CD4-positive, alpha-beta T cell treated with Interferon gamma for 1 hour (primary cell): ENCODE measurements around the gene PTEN.
"Not testable (repeated sequence)": the region's sequence is repeated elsewhere in the genome, so short reads cannot be mapped to it uniquely, and the experiment has no call there.

ENCODE experiments used
- DNase-seq: peaks from one replicate; pipeline ENCODE4 v3.0.0-alpha.2; 2020

PTEN gene

DNA sequence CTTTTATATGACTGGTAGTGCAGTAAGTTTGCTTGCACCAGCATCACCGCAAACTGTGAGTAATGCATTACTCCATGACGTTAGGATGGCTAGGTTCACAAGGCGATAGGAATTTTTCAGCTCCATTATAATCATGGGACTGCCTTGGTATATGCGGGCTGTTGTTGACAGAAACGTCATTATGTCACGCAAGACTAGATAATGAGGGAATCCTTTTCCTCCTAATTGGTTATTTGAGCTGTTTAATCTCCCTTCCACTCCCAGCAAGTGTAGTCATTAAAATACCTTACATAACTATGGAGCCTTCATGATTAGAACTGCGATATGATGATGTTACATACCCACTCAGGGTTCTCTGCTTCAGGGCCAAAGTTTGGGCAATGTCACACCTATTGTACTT, 17.4 kb upstream of the PTEN start:
- no peak for DNase-seq

DNA sequence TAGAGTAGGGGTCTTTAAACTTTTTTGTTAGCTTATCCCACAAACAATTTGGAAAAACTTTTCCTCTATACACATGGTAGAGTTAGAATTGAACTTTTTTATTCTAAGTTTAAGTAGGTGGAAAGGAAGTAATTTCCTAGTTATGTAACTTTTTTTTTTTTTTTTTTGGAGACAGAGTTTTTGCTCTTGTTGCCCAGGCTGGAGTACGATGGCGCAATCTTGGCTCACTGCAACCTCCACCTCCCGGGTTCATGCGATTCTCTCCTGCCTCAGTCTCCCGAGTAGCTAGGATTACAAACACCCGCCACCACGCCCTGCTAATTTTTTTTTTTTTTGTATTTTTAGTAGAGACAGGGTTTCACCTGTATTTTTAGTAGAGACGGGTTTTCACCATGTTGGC, 16.7 kb upstream of the PTEN start:
- not testable (repeated sequence) for DNase-seq

DNA sequence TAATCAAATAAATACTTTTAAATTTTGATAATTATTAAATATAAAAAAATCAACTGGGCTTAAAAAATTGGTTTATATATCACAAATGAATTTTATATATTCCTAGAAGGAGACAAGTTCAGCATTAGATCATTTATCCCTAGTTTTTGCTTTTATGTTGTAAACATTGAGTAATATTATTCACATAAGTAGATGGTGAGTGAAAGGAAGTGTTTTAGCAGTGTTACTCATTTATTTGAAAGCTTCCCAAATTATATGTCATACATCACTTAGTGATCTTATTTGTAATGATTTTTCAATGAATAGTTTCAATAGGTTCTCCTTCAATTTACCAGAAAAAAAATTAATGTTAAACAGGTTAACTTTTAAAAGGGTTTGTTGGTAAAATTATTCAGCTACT, 15.9 kb upstream of the PTEN start:
- no peak for DNase-seq

DNA sequence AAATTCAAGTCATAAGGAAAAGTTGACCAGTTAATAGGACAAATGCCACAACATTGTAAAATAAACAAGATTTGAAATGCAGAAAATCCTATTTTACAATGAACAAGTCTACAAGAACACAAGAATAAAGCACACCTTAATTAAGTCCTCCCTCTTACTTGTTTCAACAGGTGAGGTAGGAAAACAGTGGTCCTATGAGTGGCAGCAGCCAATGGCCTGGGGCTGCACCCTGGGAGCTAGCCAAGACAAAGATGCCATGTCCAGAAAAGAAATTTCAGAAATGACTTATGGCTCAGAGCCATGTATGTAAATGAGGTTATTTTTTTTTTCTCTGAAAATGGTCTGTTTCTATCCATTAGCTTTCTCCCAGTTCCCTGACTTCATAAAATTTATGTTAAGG, 14.4 kb upstream of the PTEN start:
- no peak for DNase-seq

DNA sequence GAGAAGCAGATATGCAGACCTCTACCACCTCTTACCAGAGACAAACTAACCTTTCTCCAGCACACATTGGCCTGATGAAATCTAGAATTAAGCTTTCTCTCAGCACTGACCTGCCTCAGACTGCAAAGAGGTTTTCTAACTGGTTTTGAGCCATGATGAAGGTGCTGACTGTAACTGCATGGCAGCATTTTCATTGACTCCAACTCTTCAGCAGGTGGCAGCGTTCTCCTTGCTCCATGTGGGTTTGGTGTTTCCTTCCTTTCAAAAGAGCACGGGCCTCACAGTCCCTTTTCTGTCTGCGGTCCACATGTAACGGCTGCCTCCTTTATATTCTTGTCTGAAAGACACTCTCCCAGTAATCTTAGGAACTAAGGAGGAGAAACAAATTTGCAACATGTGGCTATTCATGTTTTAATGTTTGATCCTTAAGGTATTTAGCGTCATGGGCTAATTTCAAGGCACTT, 12.7 kb upstream of the PTEN start:
- DNase-seq, result peak; percentile 55

DNA sequence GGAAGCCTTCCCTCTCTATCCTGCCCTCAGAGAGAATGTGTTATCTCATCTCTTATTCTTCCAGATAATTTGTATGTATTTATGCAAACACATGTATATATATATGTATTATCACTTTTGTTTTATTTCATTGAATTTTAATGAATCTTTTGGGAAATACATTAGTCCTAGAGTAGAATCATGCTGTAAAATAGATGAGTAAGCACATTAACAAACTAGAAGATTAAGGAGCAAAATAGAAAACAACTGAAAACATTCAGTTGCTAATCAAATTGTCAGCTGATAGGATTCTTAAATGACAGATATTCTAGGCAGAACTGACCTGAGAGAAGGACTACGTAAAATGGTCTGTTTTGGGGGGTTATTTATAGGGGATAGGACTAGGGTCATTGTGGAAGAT, 11.3 kb upstream of the PTEN start:
- no peak for DNase-seq

DNA sequence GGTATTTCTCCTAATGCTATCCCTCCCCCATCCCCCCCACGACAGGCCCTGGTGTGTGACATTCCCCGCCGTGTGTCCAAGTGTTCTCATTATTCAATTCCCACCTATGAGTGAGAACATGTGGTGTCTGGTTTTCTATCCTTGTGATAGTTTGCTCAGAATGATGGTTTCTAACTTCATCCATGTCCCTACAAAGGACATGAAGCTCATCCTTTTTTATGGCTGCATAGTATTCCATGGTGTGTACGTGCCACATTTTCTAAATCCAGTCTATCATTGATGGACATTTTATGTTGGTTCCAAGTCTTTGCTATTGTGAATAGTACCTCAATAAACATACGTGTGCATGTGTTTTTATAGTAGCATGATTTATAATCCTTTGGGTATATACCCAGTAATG, 8.2 kb upstream of the PTEN start:
- not testable (repeated sequence) for DNase-seq

DNA sequence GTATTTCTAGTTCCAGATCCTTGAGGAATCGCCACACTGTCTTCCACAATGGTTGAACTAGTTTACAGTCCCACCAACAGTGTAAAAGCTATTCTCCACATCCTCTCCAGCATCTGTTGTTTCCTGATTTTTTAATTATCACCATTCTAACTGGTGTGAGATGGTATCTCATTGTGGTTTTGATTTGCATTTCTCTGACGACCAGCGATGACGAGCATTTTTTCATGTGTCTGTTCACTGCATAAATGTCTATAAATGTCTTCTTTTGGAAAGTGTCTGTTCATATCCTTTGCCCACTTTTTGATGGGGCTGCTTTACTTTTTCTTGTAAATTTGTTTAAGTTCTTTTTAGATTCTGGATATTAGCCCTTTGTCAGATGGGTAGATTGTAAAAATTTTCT, 7.8 kb upstream of the PTEN start:
- DNase-seq, result not testable (repeated sequence)

DNA sequence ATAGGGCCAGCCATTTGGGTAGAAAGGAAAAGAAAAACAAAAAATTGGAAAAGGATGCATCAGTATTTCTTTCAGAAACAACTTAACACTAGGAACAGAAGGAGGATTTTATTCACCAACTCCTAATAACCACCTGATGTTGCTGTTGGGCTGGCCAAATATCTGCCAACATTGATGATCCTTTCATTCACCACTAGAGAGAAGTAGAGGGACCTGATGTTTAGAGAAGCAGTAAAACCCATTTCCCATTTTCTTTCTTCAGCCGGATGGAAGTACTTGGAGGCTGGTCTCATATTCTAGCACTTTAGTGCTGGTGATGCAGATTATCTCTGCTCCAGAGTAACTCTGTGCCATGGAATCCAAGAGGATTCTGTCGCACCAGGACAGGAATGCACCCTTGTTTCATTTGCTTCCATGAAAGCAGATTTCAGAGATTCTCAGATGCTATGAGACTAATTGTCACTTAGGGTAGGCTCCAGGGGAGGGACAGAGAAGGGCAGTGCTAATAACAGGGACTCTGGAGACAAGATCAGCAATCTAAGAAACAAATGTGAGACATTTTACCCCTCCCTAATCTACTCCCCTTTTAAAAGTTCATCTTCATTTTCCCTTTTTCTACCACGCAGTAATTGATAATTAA, 3.1 kb upstream of the PTEN start:
- peak; percentile 40 for DNase-seq

DNA sequence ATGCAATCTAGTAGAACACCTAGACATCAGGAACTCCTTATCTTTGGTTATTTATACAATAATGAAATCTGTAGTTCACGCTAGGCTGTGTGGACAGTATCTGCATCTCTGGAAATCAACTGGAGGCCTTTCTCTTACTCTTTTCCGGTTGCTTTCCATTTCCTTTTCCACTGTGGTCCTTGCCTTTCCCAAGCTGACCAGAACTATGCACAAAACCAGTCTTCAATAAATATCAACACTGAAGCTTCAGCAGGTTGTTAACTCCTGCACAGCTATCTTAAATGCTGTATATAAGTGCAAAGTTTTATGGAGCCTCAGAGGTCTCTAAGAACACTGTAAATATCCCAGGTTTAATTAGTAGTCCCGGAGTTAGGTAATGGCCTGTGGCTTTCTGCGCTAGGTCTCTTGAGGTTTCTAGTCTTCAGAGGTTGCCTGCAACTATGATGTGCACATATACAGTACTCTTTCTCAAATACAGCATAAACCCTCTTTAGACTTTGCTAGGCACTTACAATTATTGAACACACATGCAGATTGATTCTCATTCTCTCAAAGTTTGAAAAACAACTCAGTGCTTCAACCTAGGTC, 2.5 kb upstream of the PTEN start:
- DNase-seq, result no peak

DNA sequence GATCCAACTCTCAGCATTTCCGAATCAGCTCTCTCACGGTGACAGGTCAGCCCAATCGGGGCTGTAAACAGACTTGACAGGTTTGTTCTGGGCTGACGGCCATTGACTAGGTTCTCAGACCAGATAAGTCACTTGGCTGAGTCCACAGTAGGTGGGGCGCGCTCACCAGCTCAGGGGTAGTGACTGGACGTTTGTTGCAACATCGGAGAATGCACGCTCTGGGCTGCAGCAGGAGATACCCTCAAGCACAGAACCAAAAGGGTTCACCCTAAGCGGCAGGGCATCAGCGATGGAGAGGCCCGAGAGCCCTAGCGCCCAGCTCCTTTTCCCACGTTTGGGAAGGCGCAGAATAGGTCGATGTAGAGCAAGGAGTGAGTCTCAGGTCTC, 1.9 kb upstream of the PTEN start:
- peak; percentile 51 for DNase-seq

DNA sequence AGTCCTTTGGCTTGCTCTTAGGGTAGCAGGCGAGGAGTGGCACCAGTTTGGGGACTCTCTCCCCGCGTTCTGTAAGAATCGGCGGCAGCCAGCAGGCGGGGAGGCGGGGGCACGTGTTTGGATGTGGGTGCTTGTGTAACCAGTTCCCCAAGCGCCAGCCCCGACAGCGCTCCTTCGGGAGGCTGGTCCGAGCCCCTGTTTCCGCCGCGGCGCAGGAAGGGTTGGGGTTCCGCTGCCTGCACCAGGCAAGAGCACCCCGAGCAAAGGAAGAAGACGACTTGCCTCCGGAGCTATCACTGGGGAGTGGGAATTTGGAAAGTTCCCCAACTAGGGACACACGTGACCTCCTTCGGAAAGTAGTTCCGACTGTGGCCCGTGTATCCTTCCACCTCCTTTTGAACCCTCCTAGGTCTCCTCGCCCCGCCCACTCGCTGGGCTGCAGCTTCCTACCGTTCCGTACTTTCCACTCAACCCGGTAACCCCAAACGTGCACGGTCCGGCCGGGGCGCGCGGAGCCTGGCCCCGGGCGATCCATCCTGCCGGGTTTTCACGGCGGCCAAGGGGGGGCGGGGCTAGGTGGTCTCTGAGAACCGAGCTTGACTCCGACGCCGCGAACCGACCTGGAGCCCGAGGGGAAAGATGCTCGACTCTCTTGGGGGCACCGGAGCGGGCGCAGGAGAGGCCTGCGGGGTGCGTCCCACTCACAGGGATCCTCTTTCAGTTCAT, 1.3 kb upstream of the PTEN start:
- DNase-seq, result peak; percentile 94

DNA sequence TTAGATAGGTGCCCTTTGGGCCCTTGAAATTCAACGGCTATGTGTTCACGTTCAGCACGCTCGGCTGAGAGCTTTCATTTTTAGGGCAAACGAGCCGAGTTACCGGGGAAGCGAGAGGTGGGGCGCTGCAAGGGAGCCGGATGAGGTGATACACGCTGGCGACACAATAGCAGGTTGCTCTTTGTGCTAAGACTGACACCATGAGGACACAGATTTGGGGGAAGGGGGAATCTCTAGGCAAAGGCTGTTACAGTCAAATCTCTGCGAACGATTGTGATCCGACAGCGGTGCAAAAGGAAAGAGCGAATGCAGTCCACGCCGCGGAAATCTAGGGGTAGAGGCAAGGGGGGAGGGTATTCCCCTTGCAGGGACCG, 759 bp upstream of the PTEN start:
- no peak for DNase-seq

DNA sequence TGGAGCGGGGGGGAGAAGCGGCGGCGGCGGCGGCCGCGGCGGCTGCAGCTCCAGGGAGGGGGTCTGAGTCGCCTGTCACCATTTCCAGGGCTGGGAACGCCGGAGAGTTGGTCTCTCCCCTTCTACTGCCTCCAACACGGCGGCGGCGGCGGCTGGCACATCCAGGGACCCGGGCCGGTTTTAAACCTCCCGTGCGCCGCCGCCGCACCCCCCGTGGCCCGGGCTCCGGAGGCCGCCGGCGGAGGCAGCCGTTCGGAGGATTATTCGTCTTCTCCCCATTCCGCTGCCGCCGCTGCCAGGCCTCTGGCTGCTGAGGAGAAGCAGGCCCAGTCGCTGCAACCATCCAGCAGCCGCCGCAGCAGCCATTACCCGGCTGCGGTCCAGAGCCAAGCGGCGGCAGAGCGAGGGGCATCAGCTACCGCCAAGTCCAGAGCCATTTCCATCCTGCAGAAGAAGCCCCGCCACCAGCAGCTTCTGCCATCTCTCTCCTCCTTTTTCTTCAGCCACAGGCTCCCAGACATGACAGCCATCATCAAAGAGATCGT, 598 bp downstream of the PTEN start:
- peak; percentile 10 for DNase-seq

DNA sequence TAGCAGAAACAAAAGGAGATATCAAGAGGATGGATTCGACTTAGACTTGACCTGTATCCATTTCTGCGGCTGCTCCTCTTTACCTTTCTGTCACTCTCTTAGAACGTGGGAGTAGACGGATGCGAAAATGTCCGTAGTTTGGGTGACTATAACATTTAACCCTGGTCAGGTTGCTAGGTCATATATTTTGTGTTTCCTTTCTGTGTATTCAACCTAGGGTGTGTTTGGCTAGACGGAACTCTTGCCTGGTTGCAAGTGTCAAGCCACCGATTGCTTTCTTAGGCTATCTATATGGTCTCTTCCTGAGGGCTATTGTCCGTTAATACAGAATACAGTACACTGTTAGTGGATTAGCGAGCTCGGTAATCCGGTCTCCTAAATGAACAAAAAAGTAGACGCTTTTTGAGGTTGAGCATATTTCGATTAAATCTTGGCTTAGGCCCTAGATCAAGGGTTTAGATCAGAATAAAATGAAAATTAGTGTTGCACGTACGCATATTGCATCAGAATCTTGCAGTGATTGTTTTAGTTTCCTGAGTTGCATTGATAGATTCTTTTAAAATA, 1.2 kb downstream of the PTEN start:
- DNase-seq, result no peak

DNA sequence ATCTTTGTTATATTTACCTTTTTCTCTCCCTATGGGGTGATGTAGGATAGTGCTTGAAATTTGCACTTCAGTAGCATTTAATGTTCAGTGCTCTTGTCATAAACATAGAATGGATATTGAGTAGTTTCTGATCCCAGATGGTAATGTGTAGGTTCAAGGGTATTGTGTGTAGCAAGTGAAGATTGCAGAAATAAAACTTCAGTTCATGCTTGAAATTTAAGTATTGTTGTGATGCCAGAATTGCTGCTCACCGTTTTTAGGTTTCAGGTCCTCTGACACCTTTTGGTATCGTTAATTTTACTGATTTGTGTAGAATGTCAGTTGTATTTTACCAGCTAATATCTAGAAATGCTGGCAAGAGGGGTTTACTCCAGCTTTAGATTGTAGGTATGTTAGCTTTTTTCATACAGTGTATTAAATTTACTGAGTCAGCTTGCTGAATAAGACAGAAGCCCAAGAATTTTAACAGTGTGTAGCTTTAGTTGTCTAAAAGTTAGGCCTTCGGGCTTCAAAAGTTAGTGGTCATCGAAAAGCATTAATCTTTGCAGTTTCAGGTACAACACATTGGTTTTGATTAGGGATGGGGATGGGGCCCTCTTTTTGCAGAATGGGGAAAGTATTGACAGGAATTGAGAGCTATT, 1.9 kb downstream of the PTEN start:
- DNase-seq, result no peak

DNA sequence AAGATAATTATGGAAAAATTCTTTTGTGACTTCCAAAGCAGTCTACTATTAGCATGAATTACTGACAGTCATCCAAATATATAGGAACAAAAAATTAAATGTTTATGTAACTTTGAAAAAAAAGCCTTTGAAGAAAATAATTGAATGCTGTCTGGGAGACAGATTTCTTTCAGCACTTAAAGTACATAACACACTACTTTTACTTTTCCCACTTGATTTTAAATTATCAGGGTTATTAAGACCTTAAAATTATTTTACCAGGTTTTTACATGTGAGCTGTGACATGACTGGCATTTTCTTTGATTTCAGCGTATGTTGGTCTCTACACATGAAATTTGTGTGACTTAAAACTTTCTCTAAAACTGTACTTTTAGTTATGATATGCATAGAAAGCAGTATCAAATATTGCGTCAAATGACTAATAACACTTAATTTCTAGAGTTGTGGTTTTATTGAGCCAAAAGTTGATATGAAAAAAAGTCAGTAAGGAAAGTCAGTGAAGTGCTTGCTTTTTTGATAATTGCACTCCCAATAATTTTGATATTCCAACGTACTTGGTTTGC, 3.1 kb downstream of the PTEN start:
- DNase-seq, result no peak

DNA sequence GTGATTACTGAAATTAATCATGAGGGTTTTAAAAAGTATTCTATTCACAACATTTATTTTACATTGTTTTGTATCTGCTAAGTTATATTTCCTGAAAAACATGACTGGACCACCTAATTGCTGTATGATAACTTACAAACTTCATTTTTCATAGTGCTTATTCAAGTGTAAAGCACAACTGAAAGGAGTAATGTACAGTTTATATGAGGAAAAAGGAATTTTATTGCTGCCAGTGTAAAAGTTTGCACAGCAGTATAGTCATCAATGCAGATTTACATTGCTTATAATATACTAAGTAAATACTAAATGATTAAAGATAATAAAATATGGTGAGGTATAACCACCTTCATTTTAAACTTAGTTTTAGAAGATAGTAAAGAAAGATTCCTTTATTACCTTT, 4.0 kb downstream of the PTEN start:
- no peak for DNase-seq

DNA sequence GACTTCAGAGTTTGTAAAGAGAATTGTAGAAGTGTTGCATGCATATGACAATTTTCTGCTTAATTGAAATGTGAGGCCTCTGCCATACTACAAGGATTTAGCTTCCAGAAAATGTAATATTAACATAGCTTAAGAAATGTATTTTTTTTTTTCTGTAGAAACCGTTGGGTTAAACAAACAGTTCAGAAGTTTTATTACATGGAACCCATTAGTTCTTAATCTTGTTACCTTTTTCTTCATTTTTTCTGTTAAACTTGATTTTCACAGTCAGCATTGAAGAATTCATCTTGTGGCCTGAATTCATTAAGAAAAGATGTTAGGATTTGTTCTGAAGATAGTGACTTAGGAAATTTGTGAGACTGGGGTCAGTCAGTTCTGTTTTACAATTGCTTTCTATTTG, 4.9 kb downstream of the PTEN start:
- no peak for DNase-seq

DNA sequence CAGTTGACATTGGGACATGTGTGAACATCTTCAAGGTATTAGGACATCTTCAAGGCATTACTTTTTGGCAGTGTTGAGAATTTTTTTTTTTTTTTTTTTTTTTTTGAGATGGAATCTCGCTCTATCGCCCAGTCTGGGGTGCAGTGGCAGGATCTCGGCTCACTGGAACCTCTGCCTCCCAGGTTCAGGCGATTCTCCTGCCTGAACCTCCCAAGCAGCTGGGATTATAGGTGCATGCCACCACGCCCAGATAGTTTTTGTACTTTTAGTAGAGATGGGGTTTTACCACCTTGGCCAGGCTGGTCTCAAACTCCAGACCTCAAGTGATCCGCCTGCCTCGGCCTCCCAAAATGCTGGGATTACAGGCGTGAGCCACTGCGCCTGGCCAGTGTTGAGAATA, 5.7 kb downstream of the PTEN start:
- DNase-seq, result not testable (repeated sequence)

DNA sequence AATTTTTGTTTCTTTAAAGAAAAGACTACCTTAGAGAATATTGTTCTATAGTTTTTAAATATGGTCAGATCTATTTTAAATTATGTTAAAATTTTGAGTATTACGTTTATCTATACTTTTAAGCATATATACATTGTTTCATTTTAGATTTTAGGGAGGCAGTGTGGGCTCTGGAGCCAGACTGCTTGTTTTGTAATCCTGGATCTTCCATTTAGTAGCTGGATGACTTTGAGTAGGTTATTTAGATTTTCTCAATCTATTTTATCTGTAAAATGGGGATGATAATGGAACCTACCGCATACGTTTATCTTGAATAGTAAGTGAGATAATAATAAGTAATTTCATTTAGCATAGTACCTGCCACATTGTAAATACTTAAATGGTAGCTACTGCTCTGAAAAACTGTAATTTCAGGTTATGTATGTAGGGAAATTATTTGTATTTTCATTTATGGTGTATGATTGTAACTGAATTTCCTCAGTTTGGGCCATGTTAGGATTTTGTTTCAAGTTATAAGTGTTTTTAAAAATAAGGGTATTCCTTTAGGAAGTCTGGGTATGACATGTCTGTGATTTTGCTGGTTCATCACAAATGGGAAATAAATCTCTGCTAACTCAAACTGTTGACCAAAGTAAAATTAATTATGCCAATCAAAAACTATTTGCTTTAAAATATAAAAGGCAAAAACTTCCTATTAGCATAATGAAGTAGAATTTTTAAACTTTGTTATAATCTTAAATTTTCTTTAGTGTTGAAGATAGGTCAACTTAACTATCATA, 6.5 kb downstream of the PTEN start:
- DNase-seq, result no peak

DNA sequence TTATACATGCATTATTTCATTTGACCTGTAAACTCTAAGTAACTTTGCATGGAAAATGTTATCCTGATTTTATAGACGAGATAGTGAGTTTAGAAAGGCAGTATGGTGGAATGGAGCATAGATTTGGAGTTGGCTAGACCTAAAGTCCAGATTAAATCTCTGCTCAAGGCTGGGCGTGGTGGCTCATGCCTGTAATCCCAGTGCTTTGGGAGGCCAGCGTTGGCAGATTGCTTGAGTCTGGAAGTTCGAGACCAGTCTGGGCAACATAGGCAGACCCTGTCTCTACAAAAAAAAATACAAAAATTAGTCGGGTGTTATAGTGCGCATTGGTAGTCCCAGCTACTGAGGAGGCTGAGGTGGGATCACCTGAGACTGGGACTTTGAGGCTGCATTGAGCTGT, 9.4 kb downstream of the PTEN start:
- DNase-seq, result no peak
